ENCODE results near the gene BEND5.

GRCh38 chr1:48726139-48726538 is 50.6 kb downstream of the BEND5 start:
- TF ChIP-seq CTCF (IDR thresholded peaks at IDR 0.05; ENCODE audit: low read length) (no peak), EZH2 (IDR thresholded peaks at IDR 0.05; ENCODE audit: borderline replicate concordance, low read length) (no peak)

All from OCI-LY1 (cell line).